CD4-positive, alpha-beta T cell (primary cell): Measurements from ENCODE around the gene P2RX7. TPM values are rescaled to one million over a fixed set of nuclear protein-coding genes. Genes with fewer than 3 reads are reported as not detected.
"Not testable (repeated sequence)": the region's sequence is repeated elsewhere in the genome, so short reads cannot be mapped to it uniquely, and the experiment has no call there.

Experiments
- ATAC-seq: fragments of 200-7000 bp; cut with Tn5 transposase; one replicate; pipeline ENCODE4 v1.10.0; 2022; ENCODE audit warnings: mild to moderate bottlenecking; ENCODE audit not compliant: poor library complexity
- CTCF ChIA-PET: fragments of 350-600 bp; sonication (Branson Sonifier 250); formaldehyde crosslinking; loops from one replicate; lab custom pipeline; 2021; ENCODE audit warnings: antibody characterized with exemption, inconsistent platforms; lab: Charles Lee
- POLR2A ChIA-PET: fragments of 350-600 bp; sonication (Branson Sonifier 250); formaldehyde crosslinking; loops from one replicate; lab custom pipeline; 2021; ENCODE audit warnings: antibody characterized with exemption, inconsistent platforms; lab: Charles Lee
- DNase-seq, 14 experiments: peaks; one replicate each; pipeline ENCODE4 v3.0.0-alpha.2; 2013 to 2020; ENCODE audit warnings: mixed read lengths in 2 of 14
- H3K27ac ChIP-seq, 2 donors: one replicate each; pipeline versions ENCODE4 v1.5.1 to v1.7.0; 2013; ENCODE audit warnings: low read length in 2 of 2, low read depth in 1 of 2, mild to moderate bottlenecking in 1 of 2
- H3K27me3 ChIP-seq, 2 experiments: 1 replicate in 1 of 2; 2 replicates in 1 of 2; pipeline versions ENCODE4 v1.6.1 to v1.7.0; 2013; ENCODE audit warnings: low read length in 2 of 2, control low read depth in 1 of 2, mild to moderate bottlenecking in 1 of 2, moderate library complexity in 1 of 2; ENCODE audit not compliant: insufficient read depth in 2 of 2, control insufficient read depth in 1 of 2
- H3K36me3 ChIP-seq: one replicate; pipeline ENCODE4 v1.6.1; 2013; ENCODE audit warnings: low read length, control low read depth; ENCODE audit not compliant: insufficient read depth
- H3K4me1 ChIP-seq: one replicate; pipeline ENCODE4 v1.6.1; 2013; ENCODE audit warnings: low read length, control low read depth; ENCODE audit not compliant: insufficient read depth
- H3K4me3 ChIP-seq: one replicate; pipeline ENCODE4 v1.5.1; 2013; ENCODE audit warnings: mild to moderate bottlenecking, low read length, moderate library complexity
- H3K9me3 ChIP-seq, 2 experiments: 1 replicate in 1 of 2; 2 replicates in 1 of 2; pipeline versions ENCODE4 v1.6.1 to v1.7.0; 2013; ENCODE audit warnings: low read length in 2 of 2, mild to moderate bottlenecking in 2 of 2, control low read depth in 1 of 2, moderate library complexity in 1 of 2; ENCODE audit not compliant: control insufficient read depth in 1 of 2, insufficient read depth in 1 of 2
- H3K27ac Mint-ChIP-seq: one replicate; pipeline ENCODE4 v1.8.0; 2020; ENCODE audit warnings: mixed read lengths
- H3K27me3 Mint-ChIP-seq: one replicate; pipeline ENCODE4 v1.8.0; 2021; ENCODE audit warnings: mixed read lengths
- H3K36me3 Mint-ChIP-seq: one replicate; pipeline ENCODE4 v1.8.0; 2021; ENCODE audit warnings: low read depth, mixed read lengths
- H3K4me1 Mint-ChIP-seq: one replicate; pipeline ENCODE4 v1.8.0; 2021; ENCODE audit warnings: low read depth, mixed read lengths
- H3K4me3 Mint-ChIP-seq: one replicate; pipeline ENCODE4 v1.8.0; 2020; ENCODE audit warnings: mild to moderate bottlenecking, mixed read lengths
- H3K9me3 Mint-ChIP-seq: one replicate; pipeline ENCODE4 v1.8.0; 2020; ENCODE audit warnings: mixed read lengths
- intact Hi-C, 2 experiments: fragments of 100-400 bp; cut with DNase I in 1 of 2; cut with micrococcal nuclease in 1 of 2; formaldehyde crosslinking; loops; one replicate each; pipeline versions ENCODE4 v1.15.1 to v1.9.0; 2023 to 2025; cut with DNase I, micrococcal nuclease
- total RNA-seq, 174 experiments: library from RNA in 2 of 174; stranded (reverse) in 2 of 174; gene quantifications; one replicate each; pipeline ENCODE4 v1.2.3 and lab custom pipeline; 2021 to 2026
- TF ChIP-seq, protein P1 (sequence below): fragments of 200-600 bp; IDR thresholded peaks from one replicate; pipeline ENCODE4 v1.8.0; 2022; ENCODE audit warnings: antibody characterized with exemption, mild to moderate bottlenecking

Gene P2RX7
- total RNA-seq, 2 experiments from 2014 or later = 4.6 to 4.8 TPM

DNA sequence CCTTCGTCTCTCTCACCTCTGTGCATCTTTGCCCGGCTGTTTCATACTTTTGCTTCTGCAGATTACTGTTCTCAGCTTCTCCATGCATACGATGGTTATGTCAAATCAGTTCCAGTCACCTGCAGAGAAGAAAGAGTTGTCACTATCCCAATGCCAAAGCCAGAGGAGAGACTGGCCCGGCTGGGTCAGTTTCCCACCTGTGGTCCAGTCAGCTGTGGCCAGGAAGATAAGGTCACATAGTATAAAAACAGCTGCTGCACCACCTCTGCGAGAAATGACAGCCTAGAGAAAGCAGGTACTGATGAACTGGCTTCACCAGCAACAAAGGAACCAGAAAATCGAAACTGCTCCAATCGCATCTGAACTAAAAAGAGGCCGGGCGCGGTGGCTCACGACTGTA is 70.8 kb downstream of the P2RX7 start:
- POLR2A ChIA-PET = no interaction called here
- no peaks in the 10 kb centered on the region for H3K9me3 Mint-ChIP-seq
- no peaks in the 10 kb centered on the region for H3K36me3 Mint-ChIP-seq
- intact Hi-C loops = loop anchor here in 1 of 2 experiments (10.0 kb wide), 1 partner anchor 69 kb away; the partner anchor contains the start of gene P2RX7
- no peak for ATAC-seq
- peaks cover 4% of the 10 kb centered on the region for H3K4me1 Mint-ChIP-seq
- Histone ChIP-seq H3K4me3 (no peak overlapping the region), H3K4me1 (no peaks in the 10 kb centered on the region), H3K27ac (no peak overlapping the region), H3K9me3 (no peaks in the 10 kb centered on the region), H3K36me3 (no peaks in the 10 kb centered on the region), H3K27me3 (no peaks in the 10 kb centered on the region)
- CTCF ChIA-PET = no interaction called here
- DNase-seq = no peak
- no peak overlapping the region for H3K27ac Mint-ChIP-seq
- H3K4me3 Mint-ChIP-seq = no peak overlapping the region
- TF ChIP-seq, protein P1, sequence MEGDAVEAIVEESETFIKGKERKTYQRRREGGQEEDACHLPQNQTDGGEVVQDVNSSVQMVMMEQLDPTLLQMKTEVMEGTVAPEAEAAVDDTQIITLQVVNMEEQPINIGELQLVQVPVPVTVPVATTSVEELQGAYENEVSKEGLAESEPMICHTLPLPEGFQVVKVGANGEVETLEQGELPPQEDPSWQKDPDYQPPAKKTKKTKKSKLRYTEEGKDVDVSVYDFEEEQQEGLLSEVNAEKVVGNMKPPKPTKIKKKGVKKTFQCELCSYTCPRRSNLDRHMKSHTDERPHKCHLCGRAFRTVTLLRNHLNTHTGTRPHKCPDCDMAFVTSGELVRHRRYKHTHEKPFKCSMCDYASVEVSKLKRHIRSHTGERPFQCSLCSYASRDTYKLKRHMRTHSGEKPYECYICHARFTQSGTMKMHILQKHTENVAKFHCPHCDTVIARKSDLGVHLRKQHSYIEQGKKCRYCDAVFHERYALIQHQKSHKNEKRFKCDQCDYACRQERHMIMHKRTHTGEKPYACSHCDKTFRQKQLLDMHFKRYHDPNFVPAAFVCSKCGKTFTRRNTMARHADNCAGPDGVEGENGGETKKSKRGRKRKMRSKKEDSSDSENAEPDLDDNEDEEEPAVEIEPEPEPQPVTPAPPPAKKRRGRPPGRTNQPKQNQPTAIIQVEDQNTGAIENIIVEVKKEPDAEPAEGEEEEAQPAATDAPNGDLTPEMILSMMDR = no peak
- no peaks in the 10 kb centered on the region for H3K27me3 Mint-ChIP-seq

DNA sequence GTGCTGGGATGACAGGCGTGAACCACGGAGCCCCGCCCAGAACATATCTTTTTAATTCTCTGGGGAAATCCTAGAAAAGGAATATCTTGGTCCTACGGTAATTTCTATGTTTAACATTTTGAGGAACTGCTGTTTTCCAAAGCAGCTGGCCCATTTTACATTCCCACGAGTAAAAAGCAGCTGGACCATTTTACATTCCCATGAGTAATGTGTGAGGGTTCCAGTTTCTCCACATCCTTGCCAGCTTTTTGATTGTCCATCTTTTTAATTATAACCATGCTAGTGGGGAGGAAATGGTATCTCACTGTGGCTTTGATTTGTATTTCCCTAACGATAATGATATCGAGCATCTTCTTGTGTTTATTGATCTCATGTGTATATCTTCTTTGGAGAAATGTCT is 72.8 kb downstream of the P2RX7 start:
- Histone ChIP-seq H3K27ac (no peak overlapping the region), H3K36me3 (no peaks in the 10 kb centered on the region), H3K4me1 (peaks cover 12% of the 10 kb centered on the region), H3K27me3 (no peaks in the 10 kb centered on the region), H3K4me3 (no peak overlapping the region), H3K9me3 (no peaks in the 10 kb centered on the region)
- H3K4me1 Mint-ChIP-seq = peaks cover 4% of the 10 kb centered on the region
- intact Hi-C loops = loop anchor here (5.0 to 10.0 kb wide), 2 partner anchors 71 to 73 kb away; partner anchors contain the start of gene P2RX7 (in 2 of the 2)
- no peaks in the 10 kb centered on the region for H3K9me3 Mint-ChIP-seq
- H3K27ac Mint-ChIP-seq = no peak overlapping the region
- ATAC-seq = no peak
- POLR2A ChIA-PET = no interaction called here
- no peaks in the 10 kb centered on the region for H3K36me3 Mint-ChIP-seq
- no peaks in the 10 kb centered on the region for H3K27me3 Mint-ChIP-seq
- H3K4me3 Mint-ChIP-seq = no peak overlapping the region
- TF ChIP-seq, protein P1 = no peak
- no peak for DNase-seq
- CTCF ChIA-PET = no interaction called here

DNA sequence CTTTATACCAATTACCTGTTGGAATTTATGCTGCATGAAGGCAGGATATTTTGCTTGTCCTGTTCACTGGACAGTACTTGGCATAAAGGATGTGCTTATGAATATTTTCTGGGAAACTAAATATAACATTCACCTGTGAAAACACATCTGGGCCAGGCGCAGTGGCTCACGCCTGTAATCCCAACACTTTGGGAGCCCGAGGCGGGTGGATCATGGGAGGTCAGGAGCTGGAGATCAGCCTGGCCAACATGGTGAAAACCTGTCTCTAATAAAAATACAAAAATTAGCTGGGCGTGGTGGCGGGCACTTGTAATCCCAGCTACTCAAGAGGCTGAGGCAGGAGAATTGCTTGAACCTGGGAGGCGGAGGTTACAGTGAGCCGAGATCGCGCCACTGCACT is 75.9 kb downstream of the P2RX7 start:
- H3K4me1 Mint-ChIP-seq, H3K36me3 Mint-ChIP-seq, H3K27me3 Mint-ChIP-seq, H3K27ac ChIP-seq, ATAC-seq, H3K27me3 ChIP-seq, DNase-seq, H3K9me3 ChIP-seq, H3K36me3 ChIP-seq, CTCF ChIA-PET, H3K9me3 Mint-ChIP-seq, H3K4me3 ChIP-seq: not testable (repeated sequence)
- POLR2A ChIA-PET = interaction anchor here (1.2 kb wide), 1 partner anchor 76 kb away, joined by 4 read pairs; the partner anchor contains the start of gene P2RX7
- Mint-ChIP-seq H3K4me3 (peak overlapping the region; percentile 80), H3K27ac (peak overlapping the region; percentile 88)
- intact Hi-C loops = loop anchor here (2.0 to 10.0 kb wide), 3 partner anchors 74 to 88 kb away; partner anchors contain the start of genes P2RX7 (in 2 of the 2) and CAMKK2 (in 1 of the 2)
- H3K4me1 ChIP-seq = peaks cover 30% of the 10 kb centered on the region

DNA sequence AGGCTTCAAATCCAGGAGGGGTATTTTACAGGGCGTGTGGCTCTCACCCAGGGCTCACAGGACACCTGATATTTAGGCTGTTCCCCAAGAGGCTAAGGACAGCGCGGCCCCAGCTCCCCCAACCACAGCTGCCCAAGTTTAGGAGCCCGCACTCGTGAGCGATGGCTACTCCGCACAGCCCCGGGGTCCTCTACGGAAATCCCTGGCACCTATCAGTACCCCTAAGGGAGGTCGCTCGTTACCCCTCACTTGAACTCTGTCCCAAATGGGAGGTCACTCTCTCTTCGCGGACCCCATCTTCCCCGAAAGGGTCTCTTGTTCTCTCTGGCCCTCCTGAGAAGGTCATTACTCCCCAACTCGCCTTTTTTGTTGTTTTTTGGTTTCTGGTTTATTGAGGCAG is 76.5 kb downstream of the P2RX7 start:
- intact Hi-C loops = loop anchor here (1.0 to 10.0 kb wide), 4 partner anchors 31 to 88 kb away; partner anchors contain the start of genes P2RX7 (in 2 of the 2) and CAMKK2 (in 1 of the 2)
- Histone ChIP-seq H3K36me3 (no peaks in the 10 kb centered on the region), H3K4me3 (peak overlapping the region; percentile 84), H3K9me3 (no peaks in the 10 kb centered on the region), H3K4me1 (peaks cover 36% of the 10 kb centered on the region), H3K27me3 (no peaks in the 10 kb centered on the region), H3K27ac (peak overlapping the region; percentile 89)
- Mint-ChIP-seq H3K4me3 (peak overlapping the region; percentile 80), H3K27ac (peak overlapping the region; percentile 88), H3K27me3 (no peaks in the 10 kb centered on the region), H3K9me3 (no peaks in the 10 kb centered on the region), H3K4me1 (peaks cover 11% of the 10 kb centered on the region), H3K36me3 (peaks cover 2% of the 10 kb centered on the region)
- TF ChIP-seq, protein P1 = no peak
- DNase-seq (no peak), ATAC-seq (no peak)
- CTCF ChIA-PET = no interaction called here
- POLR2A ChIA-PET = interaction anchor here (0.6 to 1.2 kb wide), 2 partner anchors 77 to 129 kb away, joined by 3 to 4 read pairs; partner anchors contain the start of gene P2RX7
